GM12891 (cell line): Measurements from ENCODE around the gene SSH3.

Source experiments
- POLR2A ChIP-seq: IDR thresholded peaks from 2 replicates; pipeline ENCODE4 v1.6.1; 2011; ENCODE audit warnings: low read depth, low read length, control low read depth
- POLR2AphosphoS5 ChIP-seq: IDR thresholded peaks from 2 replicates; pipeline ENCODE4 v1.6.1; 2011; ENCODE audit warnings: low read depth, low read length, control low read depth
- POU2F2 ChIP-seq: IDR thresholded peaks from 2 replicates; pipeline ENCODE4 v1.6.1; 2011; ENCODE audit warnings: low read depth, mild to moderate bottlenecking, control low read depth, low read length, moderate library complexity
- TAF1 ChIP-seq: IDR thresholded peaks from 2 replicates; pipeline ENCODE4 v1.6.1; 2011; ENCODE audit warnings: low read depth, low read length, control low read depth

- TF ChIP-seq POLR2A (no peak), TAF1 (no peak), POLR2AphosphoS5 (no peak), POU2F2 (no peak)
Measured at GRCh38 chr11:67311051-67311555, 7.8 kb downstream of the SSH3 start.
